GM19455 (cell line): ENCODE data around the gene KLK10.

Experiments used
- ATAC-seq: cut with Tn5 transposase; IDR thresholded peaks from one replicate; pipeline ENCODE4 v1.9.1; 2021; ENCODE audit not compliant: unreplicated experiment

The KLK10 gene

DNA sequence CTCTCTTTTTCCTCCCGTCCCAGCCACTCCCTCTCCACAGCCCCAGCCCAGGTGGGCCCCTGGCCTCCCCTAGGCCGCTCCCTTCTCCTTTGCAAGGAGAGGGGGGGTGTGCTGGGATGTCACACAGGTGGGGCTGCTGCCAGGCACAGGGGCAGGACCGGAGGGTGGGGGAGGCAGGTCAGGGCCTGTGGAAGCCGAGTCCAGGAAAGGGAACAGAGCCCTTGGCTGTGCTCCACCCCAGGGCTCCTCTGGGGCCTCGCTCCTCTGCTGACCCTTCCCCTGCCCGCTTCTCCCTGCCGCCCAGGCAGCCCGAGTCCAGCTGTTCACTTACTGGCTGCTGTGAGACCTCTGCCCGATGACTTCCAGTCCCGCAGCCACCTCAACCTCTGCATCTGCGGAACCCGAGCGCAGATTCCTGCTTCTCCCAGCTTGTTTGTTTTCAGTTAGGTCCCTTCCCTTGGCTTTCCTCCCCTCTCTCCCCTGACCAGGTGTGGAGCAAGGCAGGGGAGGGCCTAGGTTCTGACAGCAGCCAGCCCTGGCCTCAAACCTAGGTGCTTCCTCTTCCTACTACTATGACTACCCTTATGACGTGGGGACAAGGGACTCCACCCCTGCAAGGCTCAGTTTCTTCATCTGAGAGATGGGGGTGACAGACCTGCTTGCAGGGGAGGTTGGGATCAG is 7.8 kb upstream of the KLK10 start:
- no peak for ATAC-seq

DNA sequence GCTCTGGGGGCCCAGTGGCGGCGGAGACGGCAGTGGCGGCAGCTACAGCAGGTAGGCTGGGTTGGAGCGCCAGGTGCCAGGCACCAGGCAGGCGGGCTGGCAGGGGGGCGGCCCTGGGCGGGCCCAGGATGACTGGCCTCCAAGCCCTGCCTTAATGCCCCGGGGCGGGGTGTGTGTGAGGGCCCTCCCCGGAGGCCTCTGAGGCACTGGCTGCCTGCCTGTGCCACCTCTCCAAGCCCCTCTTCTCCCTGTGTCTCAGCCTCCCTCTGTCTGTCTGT is 7.0 kb upstream of the KLK10 start, which contains the start of gene KLK11:
Gene KLK11 (minus strand): TSS at position 63 of the 278 bp plus-strand sequence. CDS start 985 bp downstream, outside the sequence.
- ATAC-seq = no peak

DNA sequence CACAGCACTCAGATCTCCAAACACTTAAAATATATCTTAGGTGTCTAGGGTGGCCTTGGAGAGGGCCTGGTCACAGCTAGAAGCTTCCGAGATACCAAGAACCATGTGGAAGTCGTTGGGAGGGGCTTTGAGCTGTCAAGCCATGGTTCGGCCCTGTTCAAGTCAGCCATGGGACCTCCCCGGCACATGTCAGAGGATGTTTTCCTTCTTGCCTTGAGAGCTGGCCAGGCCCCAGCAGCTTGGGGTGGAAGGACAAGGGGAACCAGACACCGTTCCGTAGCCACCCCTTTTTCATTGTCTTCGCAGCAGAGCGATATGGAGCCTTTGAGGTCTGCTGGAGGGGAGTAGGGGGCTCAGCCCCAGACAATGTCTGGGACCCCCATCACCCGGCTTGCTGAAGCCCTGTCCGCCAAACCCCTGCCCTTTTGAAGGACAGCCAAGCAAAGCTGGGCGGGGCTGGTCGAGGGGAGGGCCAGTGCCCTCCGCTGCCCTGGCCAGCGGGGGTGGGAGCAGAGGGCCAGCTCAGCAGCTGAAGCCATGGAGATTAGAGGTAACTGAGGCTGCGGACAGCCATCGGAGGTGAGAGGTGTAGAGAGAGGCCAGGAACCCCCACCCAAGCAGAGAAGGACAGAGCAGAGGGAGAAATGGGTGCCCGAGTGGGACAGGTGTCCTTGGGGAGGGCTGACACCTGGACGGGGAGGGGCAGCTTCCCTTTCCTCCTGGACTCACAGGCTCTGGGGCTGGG is 6.5 kb upstream of the KLK10 start:
- ATAC-seq = no peak

DNA sequence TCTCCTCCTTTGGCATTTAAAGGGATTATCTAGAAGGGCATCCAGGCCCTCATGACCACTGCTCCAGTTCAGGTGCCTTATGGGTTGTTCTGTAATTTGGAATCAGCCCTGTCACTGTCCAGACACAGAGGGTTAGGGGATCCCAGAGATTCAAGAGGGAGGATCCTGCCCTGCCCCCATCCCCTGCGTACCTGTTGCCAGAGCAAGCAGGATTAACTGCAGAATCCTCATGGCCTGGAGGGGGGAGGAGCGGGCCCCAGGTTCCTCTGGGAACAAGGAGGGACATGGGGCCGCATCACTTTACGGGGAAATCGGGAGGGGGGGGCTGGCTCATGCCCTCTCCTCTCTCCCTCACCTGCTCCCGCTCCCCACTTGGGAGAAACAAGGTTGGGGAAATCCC is 5.9 kb upstream of the KLK10 start:
- no peak for ATAC-seq

DNA sequence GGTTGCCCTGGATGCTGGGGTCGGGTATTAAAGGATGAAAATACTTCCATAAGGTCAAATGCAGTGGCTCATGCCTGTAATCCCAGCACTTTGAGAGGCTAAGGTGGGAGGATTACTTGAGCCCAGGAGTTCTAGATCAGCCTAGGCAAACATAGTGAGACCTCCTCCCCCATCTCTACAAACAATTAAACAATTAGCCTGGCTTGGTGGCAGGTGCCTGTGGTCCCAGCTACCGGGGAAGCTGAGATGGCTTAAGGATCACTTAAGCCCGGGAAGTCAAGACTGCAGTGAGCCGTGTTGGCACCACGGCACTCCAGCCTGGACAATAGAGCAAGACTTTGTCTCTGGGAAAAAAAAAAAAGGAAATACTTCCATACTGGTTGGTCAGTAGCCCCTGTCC is 5.4 kb upstream of the KLK10 start:
- ATAC-seq = no peak

DNA sequence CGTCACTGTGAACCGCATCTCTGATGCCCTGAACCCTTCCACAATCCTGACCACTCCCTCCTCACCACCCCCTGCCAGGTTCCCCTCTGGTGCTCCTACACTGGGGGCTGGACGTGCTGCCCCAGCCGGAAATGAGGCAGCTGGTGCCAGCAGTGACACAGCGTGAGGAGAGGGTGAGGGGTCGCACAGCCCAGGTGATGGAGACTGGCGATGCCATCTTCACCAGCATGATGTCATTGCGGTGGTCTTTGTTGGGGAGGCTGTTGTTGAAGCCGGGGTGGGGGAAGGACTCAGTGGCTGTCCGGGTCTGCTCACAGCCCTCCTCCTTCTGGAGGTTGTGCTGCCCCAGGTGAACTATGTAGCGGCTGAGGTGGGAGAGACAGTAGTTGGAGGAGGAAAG is 4.4 kb upstream of the KLK10 start:
- no peak for ATAC-seq

DNA sequence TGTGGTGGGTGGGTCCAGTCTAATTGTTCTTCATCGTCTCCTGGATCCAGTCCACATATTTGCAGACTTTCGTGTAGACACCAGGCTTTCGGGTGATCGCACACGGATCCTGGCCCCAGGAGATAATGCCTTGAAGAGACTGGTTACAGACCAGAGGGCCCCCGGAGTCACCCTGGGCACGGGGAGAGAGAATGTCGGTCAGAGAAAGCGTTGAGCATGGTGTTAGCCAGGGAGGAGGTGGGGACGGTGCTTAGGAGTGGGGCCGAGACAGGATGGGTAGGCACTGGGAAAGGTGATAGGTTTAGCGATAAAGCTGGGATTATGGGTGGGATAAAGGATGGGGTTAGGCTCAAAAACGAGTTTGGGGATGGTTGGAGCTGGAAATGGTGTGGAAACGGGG is 3.0 kb upstream of the KLK10 start:
- no peak for ATAC-seq

DNA sequence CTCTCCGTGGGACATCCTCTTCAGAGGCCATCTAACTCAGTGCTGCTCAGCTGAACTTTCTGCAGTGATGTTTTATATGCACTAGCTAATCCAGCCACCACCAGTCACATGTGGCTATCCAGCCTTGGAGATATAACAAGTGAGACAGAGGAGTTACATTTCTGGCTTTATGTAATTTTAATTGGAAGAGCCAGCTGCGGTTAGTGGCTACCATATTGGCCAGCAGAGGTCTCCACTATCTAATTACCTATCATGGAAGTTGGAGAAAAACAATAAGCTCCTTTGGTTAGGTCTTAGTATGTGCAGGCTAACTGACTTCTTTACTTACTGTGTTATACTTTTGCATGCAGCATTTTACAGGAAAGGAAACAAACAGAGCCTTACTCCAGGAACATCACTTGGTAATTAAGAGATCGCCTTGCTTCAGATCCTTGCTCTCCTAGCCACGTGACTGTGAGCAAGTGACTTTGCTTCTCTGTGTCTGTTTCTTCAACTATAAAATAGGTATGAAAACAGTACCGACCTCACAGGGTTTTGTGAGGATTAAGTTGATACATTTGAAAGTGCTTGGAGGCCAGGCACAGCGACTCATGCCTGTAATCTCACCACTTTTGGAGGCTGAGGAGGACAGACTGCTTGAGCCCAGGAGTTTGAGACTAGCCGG is 1.6 kb upstream of the KLK10 start:
- ATAC-seq = no peak

DNA sequence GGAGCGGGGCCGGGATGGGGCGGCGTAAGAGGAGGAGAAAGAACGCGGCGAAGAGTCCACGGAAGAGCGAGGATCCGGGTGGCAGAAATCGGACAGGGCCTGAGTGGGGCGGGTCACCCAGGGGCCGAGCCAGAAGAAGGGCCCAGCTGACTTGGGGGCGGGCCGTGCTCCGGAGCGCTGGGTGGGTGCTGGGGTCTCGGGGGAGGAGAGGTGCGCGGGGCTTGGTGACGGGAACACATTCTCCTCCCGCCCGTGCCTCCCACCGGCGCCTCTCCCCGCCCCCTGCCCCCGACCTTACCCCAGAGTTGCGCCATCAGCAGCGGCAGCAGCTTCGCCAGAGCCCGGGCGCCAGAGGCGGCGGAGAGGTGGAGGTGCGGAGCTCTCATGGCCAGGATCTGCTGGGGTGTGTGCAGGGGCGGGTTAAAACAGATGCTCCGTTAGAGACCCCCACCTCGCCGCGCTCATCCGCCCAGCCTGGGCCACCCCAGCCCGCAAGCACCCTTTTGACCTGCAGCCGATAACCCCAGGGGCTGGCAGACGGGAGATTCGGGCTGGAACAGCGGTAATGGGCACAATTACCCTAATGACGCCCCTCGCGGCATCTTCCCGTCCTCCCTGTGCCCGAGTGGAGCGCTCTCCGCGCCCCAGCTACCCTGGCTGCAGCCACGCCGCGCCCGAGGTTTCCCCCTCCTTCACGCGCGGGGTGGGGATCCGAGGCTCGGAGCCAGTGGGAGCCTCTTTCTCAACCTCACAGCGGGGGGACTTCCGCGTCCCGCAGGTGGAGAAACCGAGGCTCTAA is 565 bp downstream of the KLK10 start:
- ATAC-seq = no peak

DNA sequence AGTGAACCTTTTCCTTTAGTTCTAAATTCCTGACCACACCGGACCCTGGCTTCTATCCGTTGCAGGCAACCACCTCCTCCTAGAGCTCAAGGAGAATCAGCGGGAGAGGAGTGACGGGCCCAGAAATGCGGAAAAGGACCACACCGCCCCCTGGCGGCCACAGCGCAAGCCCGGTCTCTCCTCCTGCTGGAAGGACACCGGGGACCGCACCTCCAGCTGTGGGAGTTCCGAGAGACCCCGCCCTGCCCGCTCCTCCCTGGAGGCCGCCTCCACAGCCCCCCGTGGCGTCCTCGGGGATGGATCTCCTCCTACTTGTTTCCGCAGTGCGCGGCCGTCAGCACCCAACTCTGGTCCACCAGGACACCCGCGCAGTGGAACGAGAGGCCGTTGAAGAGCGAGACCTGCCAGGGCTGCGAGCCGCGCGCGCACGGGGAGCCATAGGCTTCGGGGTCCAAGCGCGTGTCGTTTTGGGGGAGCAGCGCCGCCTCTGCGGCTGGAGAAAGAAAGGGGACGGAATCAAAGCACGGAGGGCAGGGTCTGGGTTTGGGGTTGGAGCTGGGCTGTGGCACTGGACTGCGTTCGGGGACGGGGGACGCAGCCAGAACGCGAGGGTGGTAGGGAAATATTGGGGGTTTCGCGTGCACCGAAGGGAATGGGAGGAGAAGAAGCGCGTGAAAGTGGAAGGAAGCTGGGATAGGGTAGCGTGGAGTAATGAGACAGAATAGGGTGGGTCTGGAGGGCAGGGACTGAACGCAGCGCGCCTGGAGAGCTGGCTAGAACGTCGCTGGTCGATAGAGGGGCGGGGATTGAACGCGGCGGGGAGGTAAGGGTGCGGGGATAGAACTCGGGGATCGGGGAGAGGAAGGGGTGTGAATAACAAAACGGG is 2.5 kb downstream of the KLK10 start:
- ATAC-seq = no peak

DNA sequence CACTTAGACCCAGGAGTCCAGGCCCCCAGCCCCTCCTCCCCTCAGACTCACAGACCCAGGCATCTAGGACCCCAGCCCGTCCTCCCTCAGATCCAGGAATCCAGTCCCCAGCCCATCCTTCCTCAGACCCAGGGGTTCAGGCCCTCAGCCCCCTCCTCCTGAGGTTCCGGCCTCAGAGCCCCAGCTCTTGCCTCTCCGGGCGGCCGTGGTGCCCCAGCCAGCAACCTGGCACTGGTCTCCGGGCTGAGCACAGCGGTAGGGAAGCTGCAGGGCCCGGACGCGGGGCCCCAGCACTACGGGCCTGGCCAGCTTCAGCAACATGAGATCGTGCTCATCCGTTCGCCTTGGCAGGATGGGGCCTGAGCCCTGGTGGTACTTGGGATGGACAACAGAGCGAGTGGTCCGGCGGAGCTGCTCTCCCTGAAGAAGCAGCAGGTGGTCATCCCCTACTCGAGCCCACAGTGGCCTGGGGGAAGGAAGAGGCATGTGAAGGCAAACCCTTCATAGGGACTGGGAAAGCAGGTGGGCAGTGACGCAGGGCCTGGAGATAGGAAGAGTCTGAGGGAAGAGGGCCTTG is 3.7 kb downstream of the KLK10 start:
- no peak for ATAC-seq

DNA sequence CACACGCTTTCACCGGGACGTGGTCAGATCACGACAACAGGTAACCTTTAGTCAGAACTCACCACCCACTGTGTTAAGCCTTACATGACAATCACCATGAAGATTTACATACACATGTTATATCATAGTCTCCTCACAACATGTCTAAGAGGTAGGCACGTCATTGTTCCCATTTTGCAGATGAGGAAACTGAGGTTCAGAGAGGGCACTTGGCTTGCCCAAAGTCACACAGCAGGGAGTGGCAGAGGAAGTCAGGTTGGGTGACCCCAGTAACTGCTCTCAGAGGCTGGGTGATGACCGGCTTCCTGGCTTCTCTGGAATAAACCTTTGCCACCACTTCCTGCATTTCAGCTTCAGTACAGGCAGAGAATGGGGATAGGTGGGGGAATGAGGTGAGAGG is 5.3 kb downstream of the KLK10 start:
- ATAC-seq = no peak

DNA sequence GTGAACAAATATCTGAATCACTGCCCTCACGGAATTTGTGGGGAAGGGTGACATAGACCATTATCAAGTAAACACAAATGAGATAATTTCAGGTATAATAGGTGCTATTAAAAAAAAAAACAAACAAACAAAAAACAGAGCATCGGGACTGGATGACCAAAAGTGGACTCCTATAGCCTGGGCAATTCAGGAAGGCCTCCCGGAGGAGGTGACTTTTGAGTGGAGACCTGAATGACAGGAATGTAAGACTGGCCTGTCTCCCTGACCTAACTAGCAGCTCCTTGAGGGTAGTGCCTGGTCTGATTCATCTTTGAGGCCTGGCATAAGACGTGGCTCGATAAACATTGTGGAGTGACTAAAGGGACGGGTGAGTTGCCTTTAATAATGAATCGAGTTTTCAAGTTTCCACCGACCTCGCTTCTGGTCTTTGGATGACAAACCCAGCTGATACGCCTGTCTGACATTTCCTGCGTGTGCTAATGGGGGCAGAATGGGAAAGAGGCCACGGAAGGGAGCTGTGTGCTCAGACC is 6.8 kb downstream of the KLK10 start:
- no peak for ATAC-seq

DNA sequence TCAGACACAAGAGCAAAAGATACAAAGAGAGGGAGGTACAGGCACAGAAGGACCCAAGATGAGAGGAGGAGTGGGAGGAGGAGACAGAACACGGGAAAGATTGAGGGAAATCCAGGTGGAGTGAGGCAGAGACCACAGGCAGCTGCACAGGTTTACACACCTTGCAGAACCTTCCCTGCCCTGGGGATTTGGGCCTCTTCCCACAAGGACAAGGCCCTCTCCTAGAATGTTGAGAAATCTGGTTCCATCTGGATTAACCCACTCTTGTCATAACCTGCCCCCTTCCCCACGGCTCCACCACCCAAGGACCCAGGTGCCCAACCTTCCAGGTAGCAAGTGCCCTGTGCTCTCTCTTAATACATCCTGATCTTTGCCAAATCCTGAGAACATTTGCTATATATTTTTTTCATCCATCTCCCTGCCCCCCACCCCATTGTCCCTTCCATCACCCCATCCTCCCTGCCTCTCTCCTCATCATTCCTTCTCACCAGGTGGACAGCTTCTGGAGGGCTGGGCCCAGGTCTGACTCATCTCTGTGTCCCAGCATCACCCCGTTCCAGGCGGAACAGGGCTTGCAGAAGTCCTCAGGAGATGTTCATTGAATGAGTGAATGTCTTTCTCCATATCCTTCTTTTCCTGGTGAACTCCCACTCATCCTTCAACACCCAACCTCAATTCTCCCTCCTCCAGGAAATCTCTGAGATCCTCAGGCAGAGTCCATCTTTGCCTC is 9.3 kb downstream of the KLK10 start:
- ATAC-seq = no peak

DNA sequence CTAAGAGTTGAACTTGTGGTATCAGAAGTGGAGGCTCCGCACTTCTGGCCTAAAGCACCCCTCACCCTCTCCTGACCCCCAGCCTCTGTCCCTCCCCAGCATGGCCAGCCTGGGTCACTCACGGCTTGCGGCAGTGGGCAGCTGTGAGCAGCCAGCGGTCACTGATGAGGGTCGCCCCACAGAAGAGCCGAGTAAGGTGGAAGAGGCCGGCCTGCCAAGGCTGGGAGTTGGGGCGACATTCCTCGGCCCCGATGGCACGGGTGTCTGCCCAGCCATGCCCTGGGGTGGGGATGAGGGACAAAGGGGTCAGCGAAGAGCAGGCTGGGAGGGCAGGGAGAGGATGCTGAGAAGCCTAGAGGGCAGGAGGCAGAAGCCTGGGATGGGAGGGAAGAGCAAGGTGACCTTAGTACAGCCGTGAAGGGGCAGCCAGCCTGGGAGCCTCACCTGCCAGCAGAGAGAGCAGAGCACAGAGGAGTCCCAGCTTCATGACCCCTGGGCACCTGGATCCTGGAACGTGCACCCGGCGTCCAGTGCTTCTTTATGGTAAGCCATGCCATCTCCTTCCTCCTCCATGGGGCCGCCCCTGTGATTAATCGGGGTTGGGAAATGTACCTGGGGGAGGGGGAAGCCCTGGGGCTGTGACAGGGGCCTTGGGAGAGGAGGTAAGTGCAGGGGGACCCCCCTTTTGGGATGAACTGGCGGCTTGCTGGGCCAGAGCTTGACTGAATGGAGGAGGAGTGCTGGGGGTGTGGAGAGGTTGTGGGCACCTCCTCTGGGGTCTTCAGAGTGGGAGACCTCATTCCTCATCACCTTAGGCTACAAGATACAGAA is 10.2 kb downstream of the KLK10 start:
- no peak for ATAC-seq

DNA sequence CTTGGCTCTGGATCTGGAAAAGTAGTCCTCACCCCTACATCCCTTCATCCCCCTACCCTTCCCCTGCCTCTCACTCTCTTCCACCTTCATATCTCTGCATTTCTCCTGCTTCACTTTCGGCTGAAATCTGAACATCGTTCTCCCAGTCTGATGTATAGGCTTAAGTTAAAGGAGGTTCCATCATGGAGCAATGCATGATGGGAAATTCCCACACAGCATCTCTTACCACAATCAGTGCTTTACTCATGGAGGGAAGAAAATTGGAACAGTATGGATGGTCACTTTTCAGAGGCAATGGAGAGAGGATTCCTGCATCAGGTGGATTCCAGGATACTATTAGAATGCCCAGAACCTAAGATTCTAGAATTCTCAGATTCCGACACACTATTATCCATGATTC is 12.0 kb downstream of the KLK10 start:
- ATAC-seq = no peak

DNA sequence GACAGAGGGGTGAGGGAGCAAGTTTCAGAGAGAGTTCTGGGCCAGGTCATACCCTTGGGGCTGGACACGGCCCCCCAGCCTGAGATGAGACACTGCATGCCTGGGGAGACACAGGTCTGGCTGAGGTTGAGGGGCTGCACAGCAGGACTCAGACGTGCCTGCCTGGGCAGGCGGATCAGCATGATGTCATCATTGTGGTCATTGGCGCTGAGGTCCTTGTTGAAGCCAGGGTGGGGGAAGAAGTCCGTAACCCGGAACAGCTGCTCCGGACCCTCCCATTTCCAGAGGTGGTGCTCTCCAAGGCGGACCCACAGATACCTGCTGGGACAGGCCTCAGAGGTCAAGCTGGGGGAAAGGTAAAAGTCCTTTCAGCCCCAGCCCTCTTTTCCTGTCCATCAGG is 13.1 kb downstream of the KLK10 start:
- ATAC-seq = no peak

DNA sequence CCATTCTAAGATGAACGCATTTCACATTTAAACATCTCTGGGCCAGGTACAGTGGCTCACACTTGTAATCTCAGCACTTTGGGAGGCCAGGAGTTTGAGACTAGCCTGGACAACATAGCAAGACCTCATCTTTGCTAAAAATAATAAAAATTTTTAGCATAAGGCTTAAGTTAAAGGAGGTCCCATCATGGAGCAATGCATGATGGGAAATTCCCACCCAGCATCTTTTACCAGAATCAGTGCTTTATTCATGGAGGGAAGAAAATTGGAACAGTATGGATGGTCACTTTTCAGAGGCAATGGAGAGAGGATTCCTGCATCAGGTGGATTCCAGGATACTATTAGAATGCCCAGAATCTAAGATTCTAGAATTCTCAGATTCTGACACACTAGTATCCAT is 14.3 kb downstream of the KLK10 start:
- no peak for ATAC-seq
